ENCODE results near the gene SEC14L2.

DNA sequence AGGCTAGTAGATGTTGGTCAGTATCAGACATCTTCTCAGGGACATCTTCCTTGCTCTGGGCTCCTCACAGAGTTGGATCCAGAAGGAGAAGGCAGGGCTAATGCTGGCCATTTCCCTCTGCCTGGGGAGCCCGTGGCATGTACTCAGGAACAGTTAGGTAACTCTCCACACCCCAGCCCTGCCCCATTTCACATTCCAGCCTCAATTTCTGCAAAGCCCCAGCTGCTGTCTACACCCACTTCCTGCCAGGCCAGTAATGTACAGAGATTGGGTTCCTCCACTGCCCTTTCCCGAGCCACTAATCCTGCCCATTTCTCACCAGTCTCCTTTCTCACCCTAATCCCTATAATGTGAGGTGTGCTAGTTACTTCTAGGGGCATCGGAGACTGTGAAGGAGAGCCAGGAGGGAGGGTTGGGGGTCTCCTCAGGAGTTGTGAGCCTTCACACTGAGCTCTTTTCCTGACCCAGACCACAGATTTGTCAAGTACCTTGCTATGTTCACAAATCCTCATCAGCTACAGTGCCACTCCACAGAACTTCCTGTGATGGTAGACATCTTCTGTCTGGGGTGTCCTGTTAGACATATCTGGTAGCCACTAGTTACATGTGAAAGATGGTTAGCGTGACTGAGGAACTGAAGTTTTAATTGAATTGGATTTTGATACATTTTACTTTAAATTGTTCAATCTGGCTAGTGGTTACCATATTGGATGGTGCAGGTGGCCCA lies 76.3 kb downstream of the SEC14L2 start:
- TF ChIP-seq, protein P1, sequence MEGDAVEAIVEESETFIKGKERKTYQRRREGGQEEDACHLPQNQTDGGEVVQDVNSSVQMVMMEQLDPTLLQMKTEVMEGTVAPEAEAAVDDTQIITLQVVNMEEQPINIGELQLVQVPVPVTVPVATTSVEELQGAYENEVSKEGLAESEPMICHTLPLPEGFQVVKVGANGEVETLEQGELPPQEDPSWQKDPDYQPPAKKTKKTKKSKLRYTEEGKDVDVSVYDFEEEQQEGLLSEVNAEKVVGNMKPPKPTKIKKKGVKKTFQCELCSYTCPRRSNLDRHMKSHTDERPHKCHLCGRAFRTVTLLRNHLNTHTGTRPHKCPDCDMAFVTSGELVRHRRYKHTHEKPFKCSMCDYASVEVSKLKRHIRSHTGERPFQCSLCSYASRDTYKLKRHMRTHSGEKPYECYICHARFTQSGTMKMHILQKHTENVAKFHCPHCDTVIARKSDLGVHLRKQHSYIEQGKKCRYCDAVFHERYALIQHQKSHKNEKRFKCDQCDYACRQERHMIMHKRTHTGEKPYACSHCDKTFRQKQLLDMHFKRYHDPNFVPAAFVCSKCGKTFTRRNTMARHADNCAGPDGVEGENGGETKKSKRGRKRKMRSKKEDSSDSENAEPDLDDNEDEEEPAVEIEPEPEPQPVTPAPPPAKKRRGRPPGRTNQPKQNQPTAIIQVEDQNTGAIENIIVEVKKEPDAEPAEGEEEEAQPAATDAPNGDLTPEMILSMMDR (conservative IDR thresholded peaks at IDR 0.05; ENCODE audit: low read depth, low read length) = no peak
- TF ChIP-seq MXI1 (IDR thresholded peaks at IDR 0.05; ENCODE audit: borderline replicate concordance, low read depth, low read length) = no peak
- no peak for TF ChIP-seq POLR2A (IDR thresholded peaks at IDR 0.05; ENCODE audit: low read depth, low read length)
- TF ChIP-seq MAZ (IDR thresholded peaks at IDR 0.05; ENCODE audit: borderline replicate concordance, low read depth, low read length) = no peak
- TF ChIP-seq, protein P2, sequence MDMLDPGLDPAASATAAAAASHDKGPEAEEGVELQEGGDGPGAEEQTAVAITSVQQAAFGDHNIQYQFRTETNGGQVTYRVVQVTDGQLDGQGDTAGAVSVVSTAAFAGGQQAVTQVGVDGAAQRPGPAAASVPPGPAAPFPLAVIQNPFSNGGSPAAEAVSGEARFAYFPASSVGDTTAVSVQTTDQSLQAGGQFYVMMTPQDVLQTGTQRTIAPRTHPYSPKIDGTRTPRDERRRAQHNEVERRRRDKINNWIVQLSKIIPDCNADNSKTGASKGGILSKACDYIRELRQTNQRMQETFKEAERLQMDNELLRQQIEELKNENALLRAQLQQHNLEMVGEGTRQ (IDR thresholded peaks at IDR 0.05; ENCODE audit: low read depth, low read length) = no peak
- TF ChIP-seq RAD21 (IDR thresholded peaks at IDR 0.05; ENCODE audit: low read length) = no peak
- TF ChIP-seq BHLHE40 (IDR thresholded peaks at IDR 0.05; ENCODE audit: low read depth, low read length) = no peak
- no peak for TF ChIP-seq RCOR1 (IDR thresholded peaks at IDR 0.05; ENCODE audit: insufficient replicate concordance, low read length)
- TF ChIP-seq FOS (IDR thresholded peaks at IDR 0.05; ENCODE audit: low read depth, low read length) = no peak
- TF ChIP-seq MAFK (IDR thresholded peaks at IDR 0.05; ENCODE audit: low read depth, low read length) = no peak
- TF ChIP-seq SMC3 (IDR thresholded peaks at IDR 0.05; ENCODE audit: low read depth, low read length) = no peak
